ENCODE measurements around the gene BBS9. TPM values are rescaled to one million over a fixed set of nuclear protein-coding genes. Genes with fewer than 3 reads are reported as not detected.
"Not testable (repeated sequence)": the region's sequence is repeated elsewhere in the genome, so short reads cannot be mapped to it uniquely, and the experiment has no call there.

Gene BBS9
- total RNA-seq, 1 donor from 2014 or later = 28.4 TPM

GRCh38 chr7:33511778-33512177 lies 382.4 kb downstream of the BBS9 start:
- ATAC-seq (no peak), DNase-seq (no peak)
- Histone ChIP-seq H3K4me1 (no peaks in the 10 kb centered on the region), H3K27me3 (ENCODE audit: low read depth) (no peaks in the 10 kb centered on the region), H3K9me3 (no peaks in the 10 kb centered on the region), H3K27ac (no peak overlapping the region), H3K36me3 (no peaks in the 10 kb centered on the region), H3K4me3 (no peak overlapping the region)
- intact Hi-C loops (cut with DNase I) = no loop called here
- no peak for TF ChIP-seq CTCF (IDR thresholded peaks at IDR 0.05)

DNA sequence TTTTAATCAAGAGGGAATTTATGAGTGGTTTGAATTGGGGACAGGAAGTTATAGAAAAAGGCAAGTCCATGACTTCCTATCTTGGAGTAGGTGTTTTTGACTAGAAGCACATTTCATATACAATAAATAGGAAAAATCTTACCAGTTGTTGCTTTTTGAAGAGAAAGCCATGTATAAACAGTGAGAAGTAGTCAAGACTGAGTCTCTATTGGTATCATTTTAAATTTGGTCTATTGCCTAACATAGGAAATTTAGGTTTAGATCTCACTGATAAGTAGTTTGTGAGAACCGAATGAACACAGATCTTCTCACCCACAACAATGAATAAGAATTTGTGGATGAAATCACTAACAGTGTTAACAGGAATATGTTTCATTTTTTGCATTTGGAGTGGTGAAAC lies 387.2 kb downstream of the BBS9 start:
- Histone ChIP-seq H3K4me3 (no peak overlapping the region), H3K9me3 (no peaks in the 10 kb centered on the region), H3K4me1 (no peaks in the 10 kb centered on the region), H3K27ac (no peak overlapping the region), H3K36me3 (no peaks in the 10 kb centered on the region), H3K27me3 (ENCODE audit: low read depth) (no peaks in the 10 kb centered on the region)
- intact Hi-C loops (cut with DNase I) = no loop called here
- DNase-seq (no peak), ATAC-seq (no peak)
- TF ChIP-seq CTCF (IDR thresholded peaks at IDR 0.05) = no peak

DNA sequence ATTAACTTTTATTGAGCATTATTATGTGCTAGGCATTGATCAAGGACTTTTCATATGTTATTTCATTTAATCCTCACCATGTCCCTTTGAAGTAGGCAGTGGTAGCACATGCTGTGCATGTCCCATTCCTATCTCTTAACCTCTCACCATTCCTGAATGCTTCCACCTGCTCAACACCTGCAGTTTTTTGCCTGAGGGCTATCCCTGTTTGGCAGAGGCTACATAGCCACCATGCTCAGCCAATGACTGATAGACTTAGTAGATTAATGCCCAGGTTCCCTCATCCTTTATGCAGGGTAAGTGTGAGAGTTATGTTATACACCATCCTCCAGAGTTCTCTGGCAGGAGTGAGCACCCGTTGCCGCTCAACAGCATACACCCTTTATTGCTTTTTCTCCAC lies 387.8 kb downstream of the BBS9 start:
- Histone ChIP-seq H3K36me3 (no peaks in the 10 kb centered on the region), H3K4me3 (no peak overlapping the region), H3K9me3 (no peaks in the 10 kb centered on the region), H3K4me1 (no peaks in the 10 kb centered on the region), H3K27me3 (ENCODE audit: low read depth) (no peaks in the 10 kb centered on the region), H3K27ac (no peak overlapping the region)
- intact Hi-C loops (cut with DNase I) = no loop called here
- no peak for TF ChIP-seq CTCF (IDR thresholded peaks at IDR 0.05)
- no peak for ATAC-seq
- no peak for DNase-seq

- H3K4me1 ChIP-seq; ATAC-seq; intact Hi-C loops (cut with DNase I); H3K27ac ChIP-seq; H3K9me3 ChIP-seq; DNase-seq; H3K27me3 ChIP-seq (ENCODE audit: low read depth); H3K4me3 ChIP-seq; H3K36me3 ChIP-seq: not testable (repeated sequence)
These were observed 397.6 kb downstream of the BBS9 start for GRCh38 chr7:33527008-33527407.

DNA sequence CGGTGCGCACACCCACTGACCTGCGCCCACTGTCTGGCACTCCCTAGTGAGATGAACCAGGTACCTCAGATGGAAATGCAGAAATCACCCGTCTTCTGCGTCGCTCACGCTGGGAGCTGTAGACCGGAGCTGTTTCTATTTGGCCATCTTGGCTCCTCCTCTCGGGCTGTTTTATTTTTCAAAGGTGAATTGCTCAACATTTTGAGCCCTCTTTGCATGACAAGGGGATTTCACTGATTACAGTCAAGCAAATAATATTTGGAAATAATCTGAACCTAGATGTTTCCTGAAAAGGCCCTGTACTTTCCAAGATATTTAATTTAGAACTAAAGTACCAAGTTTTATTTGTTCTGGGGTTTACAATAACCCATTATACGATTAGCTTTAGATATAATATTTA lies 398.2 kb downstream of the BBS9 start:
- DNase-seq; H3K9me3 ChIP-seq; intact Hi-C loops (cut with DNase I); H3K27me3 ChIP-seq (ENCODE audit: low read depth); H3K4me1 ChIP-seq; H3K36me3 ChIP-seq; H3K4me3 ChIP-seq; H3K27ac ChIP-seq: not testable (repeated sequence)
- ATAC-seq = peak in 1 of 2 donors; percentile 24

GRCh38 chr7:33529070-33529469 lies 399.7 kb downstream of the BBS9 start:
- Histone ChIP-seq H3K9me3 (no peaks in the 10 kb centered on the region), H3K27me3 (ENCODE audit: low read depth) (no peaks in the 10 kb centered on the region), H3K4me1 (no peaks in the 10 kb centered on the region), H3K4me3 (no peak overlapping the region), H3K36me3 (no peaks in the 10 kb centered on the region), H3K27ac (no peak overlapping the region)
- intact Hi-C loops (cut with DNase I) = no loop called here
- DNase-seq (no peak), ATAC-seq (no peak)
- no peak for TF ChIP-seq CTCF (IDR thresholded peaks at IDR 0.05)

GRCh38 chr7:33530664-33531063 lies 401.3 kb downstream of the BBS9 start:
- Histone ChIP-seq H3K36me3 (no peaks in the 10 kb centered on the region), H3K4me1 (no peaks in the 10 kb centered on the region), H3K27me3 (ENCODE audit: low read depth) (no peaks in the 10 kb centered on the region), H3K27ac (no peak overlapping the region), H3K9me3 (no peaks in the 10 kb centered on the region), H3K4me3 (no peak overlapping the region)
- DNase-seq (no peak), ATAC-seq (no peak)
- no peak for TF ChIP-seq CTCF (IDR thresholded peaks at IDR 0.05)
- intact Hi-C loops (cut with DNase I) = no loop called here
